ENCODE data around the gene NPIPA2. TPM values are rescaled to one million over a fixed set of nuclear protein-coding genes. Genes with fewer than 3 reads are reported as not detected.
"Not testable (repeated sequence)": the region's sequence is repeated elsewhere in the genome, so short reads cannot be mapped to it uniquely, and the experiment has no call there.

Gene NPIPA2
- total and polyA plus RNA-seq, 9 donors: 0.31 to 16.3 (median 6.2) TPM; not detected in 2

DNA sequence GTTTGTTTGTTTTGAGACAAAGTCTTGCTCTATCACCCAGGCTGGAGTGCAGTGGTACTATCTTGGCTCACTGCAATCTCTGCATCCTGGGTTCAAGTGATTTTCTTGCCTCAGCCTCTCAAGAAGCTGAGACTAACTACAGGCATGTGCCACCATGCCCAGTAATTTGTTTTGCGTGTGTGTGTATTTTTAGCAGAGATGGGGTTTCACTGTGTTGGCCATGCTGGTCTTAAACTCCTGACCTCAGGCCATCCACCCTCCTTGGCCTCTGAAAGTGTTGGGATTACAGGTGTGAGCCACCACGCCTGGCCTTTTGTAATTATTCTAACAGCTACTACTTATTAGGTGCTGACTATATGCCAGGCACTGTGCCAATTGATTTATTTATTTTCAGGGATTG is 33.3 kb downstream of the NPIPA2 start:
- no CpG with 5 or more reads among the region's 2 CpGs for WGBS (ENCODE audit: insufficient coverage)
- H3K9me3 ChIP-seq (replicated peaks; ENCODE audit: control insufficient read depth, low read depth, low read length); H3K27ac ChIP-seq (ENCODE audit: low read length); H3K27me3 ChIP-seq (ENCODE audit: control insufficient read depth, insufficient read depth, low read length); H3K4me1 ChIP-seq (ENCODE audit: control insufficient read depth, insufficient read depth, low read length); H3K4me3 ChIP-seq (ENCODE audit: low read length); DNase-seq; H3K36me3 ChIP-seq (ENCODE audit: control insufficient read depth, insufficient read depth, low read length): not testable (repeated sequence)

- no CpG with 5 or more reads among the region's 6 CpGs for WGBS (ENCODE audit: insufficient coverage)
- not testable (repeated sequence) for H3K4me3 ChIP-seq (ENCODE audit: low read length); H3K9me3 ChIP-seq (replicated peaks; ENCODE audit: control insufficient read depth, low read depth, low read length); DNase-seq; H3K27me3 ChIP-seq (ENCODE audit: control insufficient read depth, insufficient read depth, low read length); H3K27ac ChIP-seq (ENCODE audit: low read length); H3K4me1 ChIP-seq (ENCODE audit: control insufficient read depth, insufficient read depth, low read length); H3K36me3 ChIP-seq (ENCODE audit: control insufficient read depth, insufficient read depth, low read length)
These were observed 34.4 kb downstream of the NPIPA2 start for GRCh38 chr16:14776763-14777162.

DNA sequence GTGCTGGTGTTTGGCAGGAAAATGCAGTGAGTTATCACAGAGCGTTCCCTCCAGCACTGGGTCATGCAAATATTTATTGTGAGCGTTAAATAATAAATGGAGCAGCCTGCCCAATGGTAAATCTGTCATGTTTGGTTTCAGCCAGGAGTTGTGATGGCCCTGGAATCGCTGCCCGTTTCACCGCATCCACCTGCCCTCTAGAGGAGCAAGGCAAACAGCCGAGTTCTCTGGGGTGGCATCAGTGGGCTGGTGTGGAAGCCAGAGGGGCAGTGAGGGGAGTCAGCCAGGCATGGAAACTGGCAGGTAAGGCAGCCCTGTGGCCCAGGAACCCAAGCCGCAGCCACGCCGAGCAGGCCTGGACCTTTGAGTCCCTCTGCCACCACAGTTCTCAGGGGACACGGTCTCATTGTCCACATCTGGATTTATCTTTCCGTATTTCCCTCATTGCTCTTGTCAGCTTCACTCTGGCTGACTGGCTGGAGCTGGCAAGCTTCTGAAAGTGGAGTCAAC is 37.1 kb downstream of the NPIPA2 start:
- WGBS (ENCODE audit: insufficient coverage): no CpG with 5 or more reads among the region's 11 CpGs
- H3K27ac ChIP-seq (ENCODE audit: low read length); H3K9me3 ChIP-seq (replicated peaks; ENCODE audit: control insufficient read depth, low read depth, low read length); H3K36me3 ChIP-seq (ENCODE audit: control insufficient read depth, insufficient read depth, low read length); DNase-seq; H3K4me3 ChIP-seq (ENCODE audit: low read length); H3K27me3 ChIP-seq (ENCODE audit: control insufficient read depth, insufficient read depth, low read length); H3K4me1 ChIP-seq (ENCODE audit: control insufficient read depth, insufficient read depth, low read length): not testable (repeated sequence)

DNA sequence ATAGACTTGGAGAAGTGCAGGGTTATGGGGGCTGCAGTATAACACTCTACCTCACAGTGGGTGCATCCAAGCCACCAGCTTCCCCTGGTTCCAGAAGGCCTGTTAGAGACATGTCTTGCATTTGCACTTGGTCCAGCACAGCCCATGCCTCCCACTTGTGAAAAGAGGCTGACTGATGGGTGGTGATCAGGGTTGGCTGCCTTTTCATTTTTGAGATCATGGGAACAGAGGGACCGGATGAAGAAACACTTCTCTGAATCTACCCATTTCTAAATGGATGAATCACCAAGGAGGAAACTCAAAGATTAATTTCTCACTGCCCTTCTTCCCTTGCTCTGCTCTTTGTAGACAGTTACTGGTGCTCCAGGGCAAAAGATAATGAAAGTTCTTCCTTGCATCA is 43.8 kb downstream of the NPIPA2 start:
- not testable (repeated sequence) for H3K36me3 ChIP-seq (ENCODE audit: control insufficient read depth, insufficient read depth, low read length); H3K4me1 ChIP-seq (ENCODE audit: control insufficient read depth, insufficient read depth, low read length); DNase-seq; H3K9me3 ChIP-seq (replicated peaks; ENCODE audit: control insufficient read depth, low read depth, low read length); H3K27ac ChIP-seq (ENCODE audit: low read length); H3K27me3 ChIP-seq (ENCODE audit: control insufficient read depth, insufficient read depth, low read length); H3K4me3 ChIP-seq (ENCODE audit: low read length)
- WGBS (ENCODE audit: insufficient coverage): no CpG with 5 or more reads among the region's 1 CpG

DNA sequence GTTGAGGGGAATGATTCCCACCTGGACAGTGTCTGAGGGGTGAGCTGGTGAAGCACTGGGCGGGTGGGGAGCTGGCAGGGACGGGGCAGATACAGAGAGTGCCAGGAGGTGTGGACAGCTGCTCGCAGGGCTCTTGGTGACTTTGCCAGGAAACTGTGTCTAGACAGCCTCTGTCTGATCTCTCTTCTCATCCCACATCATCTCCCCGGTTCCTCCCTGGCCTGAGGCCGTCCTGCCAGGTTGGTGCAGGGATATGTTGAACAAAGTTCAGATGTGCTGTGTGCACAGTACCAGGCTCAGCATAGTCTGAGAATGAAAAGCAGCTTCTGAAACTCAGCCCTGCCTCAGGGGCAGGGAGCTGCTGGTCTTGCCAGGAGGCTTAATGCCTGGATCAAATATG is 47.2 kb downstream of the NPIPA2 start:
- no CpG with 5 or more reads among the region's 5 CpGs for WGBS (ENCODE audit: insufficient coverage)

DNA sequence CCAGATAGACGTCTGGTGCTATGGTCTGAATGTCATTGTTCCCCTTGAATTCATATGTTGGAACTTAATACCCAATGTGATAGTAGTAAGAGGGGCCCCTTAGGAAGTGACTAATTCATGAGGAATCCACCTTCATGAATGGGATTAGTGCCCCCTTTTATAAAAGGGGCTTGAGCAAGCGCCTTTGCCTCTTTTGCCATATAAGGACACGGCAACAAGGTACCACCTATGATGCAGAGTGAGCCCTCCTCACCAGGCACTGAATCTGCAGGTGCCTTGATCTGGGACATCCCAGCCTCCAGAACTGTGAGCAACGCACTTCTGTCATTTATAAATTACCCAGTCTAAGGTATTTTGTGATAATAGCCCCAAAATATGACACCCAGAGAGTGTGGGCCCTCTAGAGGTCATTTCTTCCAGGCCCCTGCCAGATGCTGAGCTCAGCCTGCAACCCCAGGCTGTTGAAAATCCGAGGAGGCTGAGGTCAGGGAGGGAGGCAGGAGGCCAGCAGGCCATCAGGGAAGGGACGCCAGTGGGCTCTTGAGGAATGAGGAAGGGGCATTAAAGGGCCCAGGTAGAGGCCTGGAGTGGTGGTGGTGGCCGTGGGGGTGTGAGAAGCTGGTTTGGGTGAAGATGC is 48.1 kb downstream of the NPIPA2 start:
- not testable (repeated sequence) for H3K4me3 ChIP-seq (ENCODE audit: low read length); H3K4me1 ChIP-seq (ENCODE audit: control insufficient read depth, insufficient read depth, low read length); H3K36me3 ChIP-seq (ENCODE audit: control insufficient read depth, insufficient read depth, low read length); H3K27ac ChIP-seq (ENCODE audit: low read length); H3K9me3 ChIP-seq (replicated peaks; ENCODE audit: control insufficient read depth, low read depth, low read length); DNase-seq; H3K27me3 ChIP-seq (ENCODE audit: control insufficient read depth, insufficient read depth, low read length)
- WGBS (ENCODE audit: insufficient coverage): no CpG with 5 or more reads among the region's 7 CpGs

More for the DNA sequence above, 47.2 kb downstream of the NPIPA2 start:
- not testable (repeated sequence) for DNase-seq; H3K4me3 ChIP-seq (ENCODE audit: low read length); H3K27me3 ChIP-seq (ENCODE audit: control insufficient read depth, insufficient read depth, low read length); H3K4me1 ChIP-seq (ENCODE audit: control insufficient read depth, insufficient read depth, low read length); H3K36me3 ChIP-seq (ENCODE audit: control insufficient read depth, insufficient read depth, low read length); H3K9me3 ChIP-seq (replicated peaks; ENCODE audit: control insufficient read depth, low read depth, low read length); H3K27ac ChIP-seq (ENCODE audit: low read length)

- not testable (repeated sequence) for H3K27ac ChIP-seq (ENCODE audit: low read length); H3K27me3 ChIP-seq (ENCODE audit: control insufficient read depth, insufficient read depth, low read length); H3K4me1 ChIP-seq (ENCODE audit: control insufficient read depth, insufficient read depth, low read length); H3K9me3 ChIP-seq (replicated peaks; ENCODE audit: control insufficient read depth, low read depth, low read length); H3K4me3 ChIP-seq (ENCODE audit: low read length); H3K36me3 ChIP-seq (ENCODE audit: control insufficient read depth, insufficient read depth, low read length); DNase-seq
- WGBS (ENCODE audit: insufficient coverage): no CpG with 5 or more reads among the region's 2 CpGs
These were observed 50.6 kb downstream of the NPIPA2 start for GRCh38 chr16:14792914-14793313.

DNA sequence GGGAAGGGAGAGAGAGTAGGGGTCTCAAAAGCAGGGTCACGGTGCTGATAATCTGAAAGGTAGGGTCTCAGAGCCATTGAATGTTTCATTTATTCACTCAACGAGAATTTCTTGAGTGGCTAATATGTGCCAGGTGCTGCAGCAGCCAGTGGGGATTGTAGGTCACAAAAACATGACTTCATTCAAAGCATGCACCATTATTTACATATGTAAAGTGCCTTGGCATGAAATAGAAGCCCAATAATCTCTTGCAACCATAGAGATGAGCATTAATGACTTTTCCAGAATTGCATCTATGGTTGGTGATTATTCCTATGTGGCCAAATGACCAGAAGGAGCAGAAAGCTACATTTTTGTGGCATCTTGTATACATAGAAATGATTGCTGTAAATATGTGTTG is 55.2 kb downstream of the NPIPA2 start:
- H3K27me3 ChIP-seq (ENCODE audit: control insufficient read depth, insufficient read depth, low read length); H3K9me3 ChIP-seq (replicated peaks; ENCODE audit: control insufficient read depth, low read depth, low read length); H3K4me1 ChIP-seq (ENCODE audit: control insufficient read depth, insufficient read depth, low read length); DNase-seq; H3K27ac ChIP-seq (ENCODE audit: low read length); H3K36me3 ChIP-seq (ENCODE audit: control insufficient read depth, insufficient read depth, low read length); H3K4me3 ChIP-seq (ENCODE audit: low read length): not testable (repeated sequence)
- WGBS (ENCODE audit: insufficient coverage): no CpG with 5 or more reads among the region's 2 CpGs

DNA sequence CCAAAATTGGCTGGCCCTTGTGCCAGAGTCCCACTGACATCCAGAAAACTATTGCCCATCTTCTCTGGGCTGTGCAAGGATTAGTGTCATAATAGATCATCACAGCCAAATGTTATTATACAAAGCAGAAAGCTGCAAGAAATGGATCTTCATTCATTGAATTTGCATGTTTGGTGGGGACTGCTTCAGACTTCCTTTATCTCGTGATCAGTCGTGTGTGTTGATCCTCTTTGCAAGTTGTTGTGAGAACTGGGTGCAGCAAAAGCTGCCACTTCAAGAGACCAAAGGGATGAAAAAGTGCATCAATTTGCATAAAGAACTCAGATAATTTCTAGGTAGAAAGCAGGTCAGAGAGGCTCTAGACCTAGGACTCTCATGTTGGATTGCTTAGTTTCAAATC is 61.2 kb downstream of the NPIPA2 start:
- no CpG with 5 or more reads among the region's 2 CpGs for WGBS (ENCODE audit: insufficient coverage)
- not testable (repeated sequence) for H3K36me3 ChIP-seq (ENCODE audit: control insufficient read depth, insufficient read depth, low read length); H3K4me1 ChIP-seq (ENCODE audit: control insufficient read depth, insufficient read depth, low read length); H3K4me3 ChIP-seq (ENCODE audit: low read length); H3K27me3 ChIP-seq (ENCODE audit: control insufficient read depth, insufficient read depth, low read length); H3K27ac ChIP-seq (ENCODE audit: low read length); DNase-seq; H3K9me3 ChIP-seq (replicated peaks; ENCODE audit: control insufficient read depth, low read depth, low read length)

DNA sequence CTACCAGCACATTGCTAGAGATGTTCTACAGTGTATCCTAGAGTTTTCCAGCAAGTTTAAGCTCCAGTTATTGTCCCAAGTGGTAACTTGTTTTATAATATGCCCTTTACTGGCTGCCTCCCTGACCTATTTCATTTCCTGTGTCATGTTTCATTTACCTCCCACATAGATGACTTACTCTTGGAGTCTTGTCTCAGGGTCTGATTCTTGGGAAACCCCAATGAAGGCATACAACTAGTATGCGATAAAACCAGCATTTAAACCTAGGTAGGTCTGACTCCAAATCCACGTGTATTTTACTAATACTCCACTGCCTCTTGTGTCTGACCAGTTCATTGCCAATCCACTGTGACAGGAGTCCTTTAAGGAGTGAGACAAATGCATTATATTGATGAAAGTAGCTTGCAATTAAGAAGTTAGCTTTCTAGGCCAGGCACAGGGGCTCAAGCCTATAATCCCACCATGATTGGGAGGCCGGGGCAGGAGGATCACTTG is 64.9 kb downstream of the NPIPA2 start:
- not testable (repeated sequence) for H3K27ac ChIP-seq (ENCODE audit: low read length); H3K4me1 ChIP-seq (ENCODE audit: control insufficient read depth, insufficient read depth, low read length); H3K9me3 ChIP-seq (replicated peaks; ENCODE audit: control insufficient read depth, low read depth, low read length); H3K4me3 ChIP-seq (ENCODE audit: low read length); H3K27me3 ChIP-seq (ENCODE audit: control insufficient read depth, insufficient read depth, low read length); H3K36me3 ChIP-seq (ENCODE audit: control insufficient read depth, insufficient read depth, low read length); DNase-seq
- WGBS (ENCODE audit: insufficient coverage): no CpG with 5 or more reads among the region's 3 CpGs

GRCh38 chr16:14813890-14814289 is 71.6 kb downstream of the NPIPA2 start:
- not testable (repeated sequence) for H3K4me1 ChIP-seq (ENCODE audit: control insufficient read depth, insufficient read depth, low read length); H3K27ac ChIP-seq (ENCODE audit: low read length); DNase-seq; H3K36me3 ChIP-seq (ENCODE audit: control insufficient read depth, insufficient read depth, low read length); H3K4me3 ChIP-seq (ENCODE audit: low read length); H3K9me3 ChIP-seq (replicated peaks; ENCODE audit: control insufficient read depth, low read depth, low read length); H3K27me3 ChIP-seq (ENCODE audit: control insufficient read depth, insufficient read depth, low read length)
- WGBS (ENCODE audit: insufficient coverage): no CpG with 5 or more reads among the region's 3 CpGs

All from muscle of leg (tissue), 11 donors.